GM12872 (cell line): ENCODE measurements around the gene CCDC87.

Source experiments
- CTCF ChIP-seq: IDR thresholded peaks from 3 replicates; pipeline ENCODE4 v1.5.1; 2011; ENCODE audit warnings: low read depth, mild to moderate bottlenecking, low read length, moderate library complexity; ENCODE audit not compliant: insufficient read depth

The CCDC87 gene

DNA sequence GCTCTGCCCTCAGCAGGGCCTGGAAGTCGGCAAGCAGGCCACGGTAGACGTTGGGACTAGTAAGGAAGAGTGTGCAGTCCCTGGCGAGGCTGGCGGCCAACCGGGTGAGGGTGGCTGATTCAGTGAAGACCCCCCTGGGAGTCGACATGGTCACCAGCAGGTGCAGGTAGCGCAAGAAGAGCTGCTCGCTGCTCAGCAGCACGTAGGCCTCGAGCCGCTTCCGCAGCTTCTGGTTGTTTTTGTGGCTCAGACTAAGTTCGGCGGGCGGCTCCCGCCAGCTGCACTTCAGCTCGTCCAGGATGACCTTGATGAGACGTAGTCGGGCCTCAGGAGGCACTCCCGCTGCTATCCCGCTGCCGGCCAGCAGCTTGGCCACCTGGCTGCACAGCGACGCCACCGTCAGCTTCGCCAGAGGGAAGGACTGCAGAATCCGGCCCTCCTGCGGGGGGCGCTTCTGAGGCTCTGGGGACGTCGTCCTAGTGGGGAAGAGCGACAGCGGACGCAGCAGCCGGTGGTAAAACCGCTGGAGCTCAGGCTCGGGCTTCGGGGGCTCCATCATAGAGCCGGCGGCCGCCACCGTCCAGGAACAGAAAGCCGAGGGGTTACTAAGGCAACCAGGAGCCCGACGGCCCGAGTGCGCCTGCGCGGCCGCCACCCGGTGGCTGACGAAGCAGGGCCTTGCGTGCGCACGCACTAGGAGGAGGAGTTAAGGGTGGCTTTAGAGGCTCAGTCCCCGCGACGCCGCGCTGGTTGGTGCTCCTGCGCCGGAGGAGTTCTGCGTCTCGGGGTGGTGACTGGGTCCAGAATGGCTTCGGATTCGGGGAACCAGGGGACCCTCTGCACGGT lies at the start of gene CCDC87, which contains the start of gene CCS:
CCDC87 (minus strand) TSS at position 607 of the 846 bp plus-strand sequence; CDS start at position 559, 48 bp downstream.
CCS (plus strand) TSS at position 729 of the 846 bp plus-strand sequence; CDS start at position 806, 77 bp downstream.
- TF ChIP-seq CTCF = peak; percentile 79

DNA sequence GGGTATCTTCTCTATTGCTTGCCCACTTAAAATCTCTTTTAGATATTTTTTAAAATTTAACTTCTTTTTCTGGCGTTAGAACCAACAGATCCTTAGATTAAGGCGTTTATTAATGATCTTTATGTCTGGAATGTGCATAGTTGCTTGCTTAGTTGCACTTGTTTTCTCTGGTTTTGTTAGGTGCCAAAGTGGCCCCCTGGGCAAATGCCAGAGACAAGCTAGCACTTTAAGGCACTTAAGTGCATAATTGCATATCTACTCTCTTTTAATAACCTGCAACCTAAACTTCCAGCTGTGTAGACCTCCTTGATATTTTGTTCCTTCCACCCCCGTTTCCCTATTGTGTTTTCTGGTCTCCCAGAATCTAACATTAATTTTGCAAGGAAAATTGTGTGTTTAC lies 49.0 kb upstream of the CCDC87 start:
- no peak for TF ChIP-seq CTCF

DNA sequence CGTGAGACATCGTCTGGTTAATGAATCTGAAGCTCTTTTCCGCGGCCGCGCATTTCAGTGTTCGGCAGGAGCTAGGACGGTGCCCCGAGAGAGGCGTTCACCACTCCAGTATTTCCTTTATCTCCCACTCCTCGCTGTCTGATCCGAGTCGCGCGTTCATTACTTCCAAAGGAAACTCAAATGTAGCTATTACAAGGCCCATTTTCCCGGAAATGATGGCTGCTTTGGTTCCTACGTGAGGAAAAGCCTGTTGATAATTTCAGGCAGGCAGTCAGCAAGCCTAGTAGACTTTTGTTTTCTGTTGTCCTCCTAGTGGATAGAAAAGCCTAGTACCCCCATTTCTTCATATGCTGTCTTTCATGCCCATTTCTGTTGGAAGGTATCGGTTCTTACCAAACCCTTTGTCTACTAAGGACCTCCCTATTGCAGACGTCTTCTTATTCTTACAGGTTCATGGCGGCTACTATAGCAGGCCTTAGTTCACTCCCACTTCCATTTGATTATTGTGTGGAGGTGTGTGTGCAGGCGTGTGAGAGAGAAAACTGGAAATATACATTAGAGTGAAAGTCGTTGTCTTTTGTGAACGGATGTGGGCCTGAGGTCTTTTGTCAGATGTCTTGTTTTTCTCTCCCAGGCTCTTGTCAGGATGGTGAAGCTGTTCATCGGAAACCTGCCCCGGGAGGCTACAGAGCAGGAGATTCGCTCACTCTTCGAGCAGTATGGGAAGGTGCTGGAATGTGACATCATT lies 46.4 kb upstream of the CCDC87 start:
- TF ChIP-seq CTCF = 0 out of 3 replicates have a peak, but pooled peaks have one; percentile 11

DNA sequence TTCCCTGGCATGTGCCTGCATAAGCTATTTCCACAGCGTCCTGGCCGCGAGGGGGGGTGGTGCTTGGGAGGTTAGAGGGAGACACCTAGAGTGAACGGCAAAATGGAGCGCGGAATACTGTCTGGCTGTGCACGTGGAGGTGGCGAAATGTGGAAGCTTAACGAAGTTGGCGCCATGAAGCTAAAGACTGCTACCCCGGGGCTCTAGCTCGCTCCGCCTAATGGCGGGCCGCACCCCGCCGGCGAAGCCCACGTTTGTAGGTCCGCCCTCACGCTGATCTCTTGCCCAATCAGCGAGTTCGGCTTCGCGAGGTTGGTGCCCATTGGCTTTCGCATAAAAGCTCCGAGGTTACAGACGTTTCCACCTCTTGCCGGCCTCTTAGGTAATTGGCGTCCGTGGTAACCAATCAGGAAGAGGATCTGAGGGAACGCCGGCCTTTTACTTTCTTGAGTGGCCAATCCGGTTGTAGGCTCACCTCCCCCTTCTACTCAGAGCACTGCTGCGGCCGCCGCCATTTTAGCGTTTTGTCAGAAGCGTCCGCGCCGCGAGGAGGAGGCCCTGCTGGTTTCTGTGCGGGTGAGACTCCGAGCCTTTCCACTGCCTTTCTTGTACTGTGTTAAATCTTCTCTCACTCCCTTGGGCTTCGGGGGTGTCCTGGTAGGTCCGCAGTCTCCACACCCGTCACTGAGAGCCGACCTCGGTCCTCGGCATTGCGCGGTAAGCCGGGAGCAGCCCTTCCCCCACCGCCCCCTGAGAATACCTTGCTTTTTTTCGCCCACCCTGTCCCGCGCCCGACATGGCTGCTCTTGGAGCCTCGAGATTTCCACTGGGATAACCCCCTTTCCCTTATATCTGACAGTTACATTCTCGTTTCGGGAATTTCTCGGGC lies 45.6 kb upstream of the CCDC87 start, which contains the start of gene RBM4:
RBM4 (plus strand) TSS at position 527 of the 889 bp plus-strand sequence. CDS start 1,009 bp downstream, outside the sequence.
- TF ChIP-seq CTCF = peak; percentile 27; the same call in 2 of the 3 replicates

DNA sequence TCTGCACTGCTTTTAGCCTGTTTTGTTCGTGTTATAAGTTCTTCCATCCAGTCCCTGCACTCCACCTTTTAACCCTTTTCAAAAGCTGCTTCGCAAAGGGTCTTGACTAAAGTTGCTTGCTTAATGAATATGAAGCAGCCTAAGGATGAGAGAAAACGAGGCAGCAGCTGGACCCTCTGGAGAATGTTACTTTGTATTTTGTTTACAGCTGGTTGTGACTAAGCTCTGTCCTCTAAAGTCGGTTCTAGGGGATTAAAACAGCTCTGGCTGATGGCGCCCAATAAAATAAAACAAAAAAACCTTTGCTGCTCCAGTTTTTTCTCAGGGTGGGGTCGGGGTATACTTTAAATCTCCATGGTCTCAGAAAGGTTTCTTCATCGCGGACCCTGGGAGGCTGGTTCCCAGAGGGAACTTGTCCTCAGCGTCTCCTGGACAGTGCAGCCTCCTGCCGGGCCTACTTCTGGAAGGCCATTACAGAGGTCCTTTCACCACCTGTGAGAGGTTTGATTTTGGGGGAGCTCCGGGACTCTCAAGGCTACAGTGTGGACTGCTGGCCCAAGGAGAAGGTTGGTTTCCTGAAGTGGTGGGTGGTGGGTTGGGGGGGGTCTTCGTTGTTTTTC lies 44.8 kb upstream of the CCDC87 start:
- TF ChIP-seq CTCF = no peak

- TF ChIP-seq CTCF = no peak
Observed at GRCh38 chr11:66636411-66636810, 43.5 kb upstream of the CCDC87 start.
